NT2/D1 (cell line): ENCODE data around the gene CCDC83.
"Not testable (repeated sequence)": the region's sequence is repeated elsewhere in the genome, so short reads cannot be mapped to it uniquely, and the experiment has no call there.

Source experiments
- DNase-seq: peaks from one replicate; pipeline ENCODE4 v3.0.0-alpha.2; 2011; ENCODE audit warnings: low read depth, low spot score
- H3K27me3 ChIP-seq: 2 replicates; pipeline ENCODE4 v1.6.0; 2011; ENCODE audit warnings: mild to moderate bottlenecking; ENCODE audit not compliant: insufficient read length, insufficient read depth
- H3K36me3 ChIP-seq: 2 replicates; pipeline ENCODE4 v1.6.1; 2011; ENCODE audit warnings: mild to moderate bottlenecking, low read length, mixed read lengths; ENCODE audit not compliant: insufficient read depth, insufficient read length
- H3K4me1 ChIP-seq: 2 replicates; pipeline ENCODE4 v1.5.1; 2011; ENCODE audit not compliant: insufficient read depth, insufficient read length
- H3K4me3 ChIP-seq: 2 replicates; pipeline ENCODE4 v1.5.1; 2011; ENCODE audit warnings: low read depth; ENCODE audit not compliant: insufficient read length
- H3K9ac ChIP-seq: 2 replicates; pipeline ENCODE4 v1.6.0; 2011; ENCODE audit warnings: low read depth; ENCODE audit not compliant: insufficient read length
- H3K9me3 ChIP-seq: 2 replicates; pipeline ENCODE4 v1.5.1; 2011; ENCODE audit warnings: mild to moderate bottlenecking, low read length; ENCODE audit not compliant: insufficient read depth
- SUZ12 ChIP-seq: IDR thresholded peaks from 2 replicates; pipeline ENCODE4 v1.6.1; 2011; ENCODE audit not compliant: insufficient read length, insufficient read depth; ENCODE audit errors: extremely low read depth
- YY1 ChIP-seq: IDR thresholded peaks from 2 replicates; pipeline ENCODE4 v1.6.1; 2011; ENCODE audit not compliant: insufficient read length, insufficient read depth
- ZNF274 ChIP-seq: IDR thresholded peaks from 2 replicates; pipeline ENCODE4 v1.6.1; 2011; ENCODE audit warnings: mild to moderate bottlenecking, low read depth, low read length

The CCDC83 gene

GRCh38 chr11:85947431-85948272, 92.5 kb downstream of the CCDC83 start:
- Histone ChIP-seq H3K4me3 (no peak overlapping the region), H3K27me3 (no peaks in the 10 kb centered on the region), H3K9me3 (no peaks in the 10 kb centered on the region), H3K4me1 (no peaks in the 10 kb centered on the region), H3K9ac (no peak overlapping the region), H3K36me3 (no peaks in the 10 kb centered on the region)
- TF ChIP-seq SUZ12 (no peak), ZNF274 (no peak), YY1 (no peak)
- DNase-seq, result no peak

GRCh38 chr11:85948884-85949283, 93.7 kb downstream of the CCDC83 start:
- H3K27me3 ChIP-seq, result no peaks in the 10 kb centered on the region
- no peak overlapping the region for H3K4me3 ChIP-seq
- H3K9ac ChIP-seq, result no peak overlapping the region
- no peak for TF ChIP-seq SUZ12
- TF ChIP-seq ZNF274, result no peak
- TF ChIP-seq YY1, result no peak
- no peak for DNase-seq
- no peaks in the 10 kb centered on the region for H3K4me1 ChIP-seq
- H3K36me3 ChIP-seq, result no peaks in the 10 kb centered on the region
- H3K9me3 ChIP-seq, result no peaks in the 10 kb centered on the region

- no peaks in the 10 kb centered on the region for H3K9me3 ChIP-seq
- H3K4me1 ChIP-seq, result no peaks in the 10 kb centered on the region
- no peak overlapping the region for H3K4me3 ChIP-seq
- no peak for DNase-seq
- H3K27me3 ChIP-seq, result no peaks in the 10 kb centered on the region
- H3K9ac ChIP-seq, result no peak overlapping the region
- no peak for TF ChIP-seq ZNF274
- no peak for TF ChIP-seq SUZ12
- no peak for TF ChIP-seq YY1
- H3K36me3 ChIP-seq, result no peaks in the 10 kb centered on the region
Observed at GRCh38 chr11:85949798-85950197, 94.6 kb downstream of the CCDC83 start.

GRCh38 chr11:85950317-85951048, 95.3 kb downstream of the CCDC83 start:
- Histone ChIP-seq H3K9ac (no peak overlapping the region), H3K4me3 (no peak overlapping the region), H3K36me3 (no peaks in the 10 kb centered on the region), H3K4me1 (no peaks in the 10 kb centered on the region), H3K9me3 (no peaks in the 10 kb centered on the region), H3K27me3 (no peaks in the 10 kb centered on the region)
- TF ChIP-seq YY1 (no peak), ZNF274 (no peak), SUZ12 (no peak)
- DNase-seq, result no peak

GRCh38 chr11:85951049-85951405, 95.8 kb downstream of the CCDC83 start:
- Histone ChIP-seq H3K9ac (no peak overlapping the region), H3K27me3 (no peaks in the 10 kb centered on the region), H3K36me3 (no peaks in the 10 kb centered on the region), H3K4me3 (no peak overlapping the region), H3K9me3 (no peaks in the 10 kb centered on the region), H3K4me1 (no peaks in the 10 kb centered on the region)
- TF ChIP-seq ZNF274, result no peak
- TF ChIP-seq SUZ12, result no peak
- no peak for TF ChIP-seq YY1
- DNase-seq, result no peak

- Histone ChIP-seq H3K27me3 (no peaks in the 10 kb centered on the region), H3K4me3 (no peak overlapping the region), H3K9ac (no peak overlapping the region), H3K4me1 (no peaks in the 10 kb centered on the region), H3K36me3 (no peaks in the 10 kb centered on the region), H3K9me3 (no peaks in the 10 kb centered on the region)
- TF ChIP-seq YY1, result no peak
- no peak for TF ChIP-seq ZNF274
- no peak for TF ChIP-seq SUZ12
- no peak for DNase-seq
Observed at GRCh38 chr11:85951428-85952107, 96.4 kb downstream of the CCDC83 start.

- not testable (repeated sequence) for H3K4me1 ChIP-seq, H3K9ac ChIP-seq, H3K4me3 ChIP-seq, H3K36me3 ChIP-seq, H3K27me3 ChIP-seq, DNase-seq, H3K9me3 ChIP-seq
Observed at GRCh38 chr11:85952108-85952485, 96.9 kb downstream of the CCDC83 start.
